Prostate gland (tissue), 2 donors: ENCODE measurements around the gene MT1B. TPM values are rescaled to one million over a fixed set of nuclear protein-coding genes. Genes with fewer than 3 reads are reported as not detected.

Experiments
- DNase-seq: peaks from one replicate; pipeline ENCODE4 v3.0.0-alpha.2; 2019; ENCODE audit warnings: low spot score
- H3K27ac ChIP-seq, 2 donors: fragments of 200-600 bp; sonication (generic); 2 replicates each; pipeline ENCODE4 v1.5.1; 2017 to 2019
- H3K27me3 ChIP-seq: fragments of 200-600 bp; sonication (generic); replicated peaks from 2 replicates; pipeline ENCODE4 v1.5.1; 2019; ENCODE audit not compliant: insufficient read depth
- H3K36me3 ChIP-seq, 2 donors: fragments of 200-600 bp; sonication (generic); 1 replicate in 1 of 2; 2 replicates in 1 of 2; pipeline versions ENCODE4 v1.5.1 to v1.8.1; 2017 to 2019
- H3K4me1 ChIP-seq: fragments of 200-600 bp; sonication (generic); replicated peaks from 2 replicates; pipeline ENCODE4 v1.5.1; 2019
- H3K4me3 ChIP-seq, 2 donors: fragments of 200-600 bp; sonication (generic); 2 replicates each; pipeline ENCODE4 v1.5.1; 2017 to 2019
- H3K9me3 ChIP-seq: fragments of 200-600 bp; sonication (generic); 2 replicates; pipeline ENCODE4 v1.5.1; 2017
- CTCF ChIP-seq, 4 experiments: fragments of 200-600 bp in 2 of 4; fragments of 450-650 bp in 2 of 4; sonication (generic) in 2 of 4; IDR thresholded peaks; 1 replicate in 3 of 4; 2 replicates in 1 of 4; pipeline ENCODE4 v1.5.1; 2016 to 2019; ENCODE audit warnings: antibody characterized with exemption in 4 of 4, mild to moderate bottlenecking in 2 of 4, moderate library complexity in 2 of 4
- POLR2A ChIP-seq: fragments of 450-650 bp; IDR thresholded peaks from one replicate; pipeline ENCODE4 v1.6.1; 2016; ENCODE audit warnings: antibody characterized with exemption, mild to moderate bottlenecking
- POLR2AphosphoS5 ChIP-seq: sonication (generic); formaldehyde crosslinking; IDR thresholded peaks from one replicate; pipeline ENCODE4 v1.6.1; 2017; ENCODE audit warnings: antibody characterized with exemption
- WGBS: methylation state at CpG from one replicate; pipeline ENCODE4 v1.1.5; 2018; 5-methylcytosine and 5-hydroxymethylcytosine counted together
- intact Hi-C: fragments of 100-400 bp; cut with DNase I; formaldehyde crosslinking; loops from one replicate; pipeline ENCODE4 v1.14.2; 2022
- total RNA-seq, 2 donors: library from RNA; depleted of rRNA; stranded (reverse); fragments of >200 nt; gene quantifications; one replicate each; pipeline ENCODE4 v1.1.0, GENCODE V29; 2016

Gene MT1B
- total RNA-seq, 2 donors from 2014 or later = not detected

DNA sequence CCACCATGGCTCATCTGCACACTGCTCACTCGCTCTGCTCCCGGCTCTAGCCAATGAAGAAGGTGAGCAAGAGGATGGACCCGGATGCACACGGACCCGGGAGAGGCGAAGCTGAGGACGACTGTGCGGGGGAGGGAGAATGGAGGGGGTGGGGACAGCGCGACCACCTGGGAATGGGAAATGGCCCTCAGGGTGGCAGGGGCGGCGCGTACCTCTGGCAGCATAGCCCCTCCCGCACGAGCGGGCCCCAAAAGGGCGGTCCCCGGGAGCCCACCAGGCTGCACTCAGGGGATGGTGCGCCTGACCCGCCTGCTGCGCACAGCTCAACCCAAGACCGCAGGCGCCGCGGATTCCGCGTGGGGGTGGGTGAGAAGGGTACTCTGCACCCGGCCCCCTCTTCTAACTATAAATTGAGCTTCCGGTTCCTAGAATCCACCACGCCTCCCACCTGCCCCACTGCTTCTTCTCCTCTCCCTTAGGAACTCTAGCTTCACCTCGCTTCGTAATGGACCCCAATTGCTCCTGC, 24.1 kb downstream of the MT1B start:
- Histone ChIP-seq H3K4me1 (no peaks in the 10 kb centered on the region), H3K4me3 (no peak overlapping the region), H3K9me3 (no peaks in the 10 kb centered on the region), H3K36me3 (no peaks in the 10 kb centered on the region), H3K27ac (no peak overlapping the region), H3K27me3 (no peaks in the 10 kb centered on the region)
- no peak for DNase-seq
- WGBS = 12% methylated on average over 32 of the region's 32 CpGs
- intact Hi-C loops = loop anchor here (2.0 kb wide), 1 partner anchor 25 kb away; no protein-coding TSS in a partner anchor
- TF ChIP-seq POLR2AphosphoS5 (no peak), CTCF (IDR thresholded peaks at IDR 0.05) (no peak), POLR2A (no peak)

DNA sequence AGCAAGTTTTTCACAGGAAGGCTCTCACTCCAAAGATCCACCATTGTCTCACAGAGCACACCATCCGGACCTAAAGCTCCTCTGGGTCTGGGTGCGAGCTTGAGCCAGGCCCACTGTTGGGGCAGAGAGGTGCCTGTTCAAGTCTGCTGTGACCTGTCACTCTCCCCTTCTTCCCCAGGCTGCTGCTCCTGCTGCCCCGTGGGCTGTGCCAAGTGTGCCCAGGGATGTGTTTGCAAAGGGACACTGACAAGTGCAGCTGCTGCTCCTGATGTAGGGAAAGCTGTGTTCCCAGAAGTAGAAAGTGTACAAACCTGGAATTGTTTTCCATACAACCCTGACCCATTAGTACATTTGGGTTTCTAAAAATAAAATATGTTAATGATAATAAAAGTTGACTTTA, 25.8 kb downstream of the MT1B start:
- intact Hi-C loops = no loop called here
- WGBS = 78% methylated on average over 3 of the region's 3 CpGs
- Histone ChIP-seq H3K4me1 (no peaks in the 10 kb centered on the region), H3K9me3 (no peaks in the 10 kb centered on the region), H3K36me3 (no peaks in the 10 kb centered on the region), H3K27ac (no peak overlapping the region), H3K27me3 (no peaks in the 10 kb centered on the region), H3K4me3 (no peak overlapping the region)
- DNase-seq = no peak
- TF ChIP-seq POLR2AphosphoS5 (no peak), CTCF (IDR thresholded peaks at IDR 0.05) (no peak), POLR2A (no peak)

- H3K9me3 ChIP-seq = no peaks in the 10 kb centered on the region
- H3K36me3 ChIP-seq = no peaks in the 10 kb centered on the region
- intact Hi-C loops = no loop called here
- no peak overlapping the region for H3K4me3 ChIP-seq
- H3K4me1 ChIP-seq = no peaks in the 10 kb centered on the region
- 91% methylated on average over 3 of the region's 3 CpGs for WGBS
- H3K27me3 ChIP-seq = no peaks in the 10 kb centered on the region
- no peak overlapping the region for H3K27ac ChIP-seq
- no peak for TF ChIP-seq CTCF (IDR thresholded peaks at IDR 0.05)
- no peak for TF ChIP-seq POLR2AphosphoS5
- no peak for TF ChIP-seq POLR2A
- DNase-seq = no peak
Measured at GRCh38 chr16:56679078-56679730, 27.5 kb downstream of the MT1B start.

DNA sequence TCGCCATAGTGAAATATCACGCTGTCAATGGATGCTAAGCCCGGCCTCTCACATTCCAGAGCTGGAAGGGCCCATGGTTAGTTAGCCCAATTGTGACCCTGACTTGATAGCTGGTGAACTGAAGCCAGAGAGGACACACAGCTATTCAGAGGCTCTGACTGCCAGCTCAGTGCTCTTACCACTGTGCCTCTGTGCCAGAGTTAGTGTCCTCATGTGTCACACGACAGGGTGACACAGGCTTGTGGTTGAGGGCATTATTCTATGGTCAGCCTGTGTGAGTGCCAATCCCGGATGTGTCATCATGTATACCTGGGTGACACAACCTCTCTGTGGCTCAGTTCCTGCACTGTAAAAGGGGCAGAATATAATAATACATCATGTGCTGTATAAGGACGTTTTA, 28.1 kb downstream of the MT1B start:
- WGBS = 83% methylated on average over 6 of the region's 6 CpGs
- intact Hi-C loops = loop anchor here (5.0 kb wide), 1 partner anchor 73 kb away; the partner anchor contains the start of gene MT2A
- Histone ChIP-seq H3K4me3 (no peak overlapping the region), H3K4me1 (no peaks in the 10 kb centered on the region), H3K27ac (no peak overlapping the region), H3K27me3 (no peaks in the 10 kb centered on the region), H3K36me3 (no peaks in the 10 kb centered on the region), H3K9me3 (no peaks in the 10 kb centered on the region)
- no peak for DNase-seq
- TF ChIP-seq POLR2A (no peak), POLR2AphosphoS5 (no peak), CTCF (IDR thresholded peaks at IDR 0.05) (no peak)
